Measurements from ENCODE around the gene BEAN1.

BEAN1 gene

DNA sequence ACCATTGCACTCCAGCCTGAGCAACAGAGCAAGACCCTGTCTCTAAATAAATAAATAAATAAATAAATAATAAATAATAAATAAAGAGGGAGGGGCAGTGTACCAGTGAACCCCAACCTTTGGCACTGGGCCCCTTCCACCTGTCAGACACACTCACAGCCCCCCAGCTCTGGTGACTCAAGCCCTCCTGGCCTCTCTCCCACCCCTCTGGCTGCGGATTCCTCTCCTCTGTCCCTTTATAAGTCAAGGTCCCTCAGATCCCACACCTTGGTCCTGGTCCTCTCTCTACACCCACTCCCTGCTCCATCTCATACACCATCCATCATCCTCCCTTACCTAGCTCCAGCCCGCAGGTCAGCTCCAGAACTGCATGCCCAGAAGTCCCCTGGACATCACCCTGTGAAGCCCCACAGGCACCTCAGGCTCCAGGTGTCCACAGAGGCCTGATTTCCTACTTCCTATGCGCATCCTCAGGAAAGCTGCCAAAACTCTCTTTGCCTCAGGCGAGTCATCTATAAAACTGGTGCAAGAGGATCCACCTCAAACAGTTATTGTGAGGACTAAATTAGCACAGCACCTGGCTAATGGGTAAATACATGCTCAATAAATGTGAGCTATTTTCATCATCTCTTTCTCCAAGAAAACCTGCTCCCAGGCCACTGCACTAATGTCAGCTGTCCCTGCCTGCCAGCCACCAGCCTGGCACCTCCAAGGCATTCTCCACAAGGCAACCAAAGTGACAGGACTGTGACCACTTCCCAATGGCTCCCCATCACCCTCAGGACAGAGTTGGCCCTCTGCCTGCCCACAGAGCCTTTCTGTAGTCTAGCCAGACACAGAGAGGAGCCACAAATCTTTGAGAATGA, 46.8 kb downstream of the BEAN1 start:
- no peak for DNase-seq

DNA sequence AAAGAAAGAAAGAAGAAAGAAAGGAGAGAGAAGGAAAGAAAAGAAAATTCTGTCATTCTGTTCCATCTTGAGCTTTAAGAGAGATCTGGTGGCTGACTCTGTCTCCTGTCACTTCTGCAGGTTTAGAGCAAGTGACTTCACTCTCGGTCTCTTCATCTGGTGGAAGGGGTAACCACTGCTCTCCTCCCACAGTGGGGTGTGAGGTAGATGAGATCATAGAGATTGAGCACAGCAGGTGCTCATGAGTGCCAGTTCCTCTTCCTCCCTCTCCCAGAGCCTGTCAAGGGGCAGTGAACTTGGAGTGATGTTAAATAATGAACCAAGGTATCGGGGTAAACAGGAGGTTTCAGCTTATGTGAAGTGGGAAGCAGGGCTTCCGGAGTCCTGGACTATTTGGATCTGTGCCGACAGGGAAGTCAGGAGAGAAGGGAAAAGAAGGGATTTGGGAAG, 47.7 kb downstream of the BEAN1 start:
- no peak for DNase-seq

DNA sequence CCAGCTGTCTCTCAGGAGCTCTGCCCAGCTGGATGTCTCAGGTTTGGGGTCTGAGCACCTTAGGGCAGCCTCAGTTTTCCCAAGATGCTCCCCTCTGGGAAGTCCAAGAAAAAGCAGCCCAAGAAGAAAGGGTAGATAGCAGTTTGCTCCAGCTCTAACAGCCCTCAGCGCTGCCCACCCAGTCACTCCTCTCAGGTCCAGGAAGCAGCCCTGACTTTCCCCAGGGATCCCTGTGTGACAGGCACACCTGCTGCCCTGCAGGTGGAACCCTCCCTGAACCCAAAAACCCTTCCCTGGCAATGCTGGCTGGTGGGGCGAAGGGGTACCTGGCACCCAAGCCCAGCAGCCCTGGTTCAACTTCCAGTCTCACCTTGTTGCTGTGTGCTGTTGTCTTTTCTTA, 48.1 kb downstream of the BEAN1 start:
- DNase-seq: no peak

DNA sequence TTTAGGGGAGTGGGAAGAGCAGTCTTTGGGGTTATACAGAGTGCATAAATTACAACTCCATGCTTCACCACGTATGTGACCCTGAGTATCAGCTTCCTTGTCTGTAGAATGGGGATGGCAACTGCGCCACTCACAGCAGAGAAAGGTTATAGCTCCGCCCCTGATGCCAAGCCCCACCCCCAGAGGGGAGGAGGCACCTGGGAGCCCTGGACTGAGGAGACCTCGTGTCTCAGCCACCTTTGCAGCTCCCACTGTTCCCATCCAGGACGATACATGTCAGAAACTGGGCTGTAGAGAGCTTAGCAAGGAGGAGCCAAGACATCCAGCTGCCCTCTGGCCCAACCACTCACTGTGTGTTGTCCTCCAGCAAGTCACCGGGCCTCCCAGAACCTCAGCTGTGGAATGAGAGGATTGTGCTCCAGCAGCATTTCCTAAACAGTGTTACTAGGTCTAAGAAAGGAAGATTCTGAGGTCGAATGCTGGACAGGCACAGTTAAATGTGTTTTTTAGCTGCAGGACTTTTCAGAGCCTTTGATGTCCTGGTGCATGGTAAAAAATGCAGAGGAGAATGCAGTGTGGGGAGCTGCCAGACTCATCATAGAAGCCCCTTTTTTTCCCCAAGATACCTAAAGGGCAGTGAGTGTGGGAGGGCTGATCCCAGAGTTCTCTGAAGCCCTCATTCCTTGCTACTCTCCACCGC, 49.4 kb downstream of the BEAN1 start:
- DNase-seq: peak; percentile 43

DNA sequence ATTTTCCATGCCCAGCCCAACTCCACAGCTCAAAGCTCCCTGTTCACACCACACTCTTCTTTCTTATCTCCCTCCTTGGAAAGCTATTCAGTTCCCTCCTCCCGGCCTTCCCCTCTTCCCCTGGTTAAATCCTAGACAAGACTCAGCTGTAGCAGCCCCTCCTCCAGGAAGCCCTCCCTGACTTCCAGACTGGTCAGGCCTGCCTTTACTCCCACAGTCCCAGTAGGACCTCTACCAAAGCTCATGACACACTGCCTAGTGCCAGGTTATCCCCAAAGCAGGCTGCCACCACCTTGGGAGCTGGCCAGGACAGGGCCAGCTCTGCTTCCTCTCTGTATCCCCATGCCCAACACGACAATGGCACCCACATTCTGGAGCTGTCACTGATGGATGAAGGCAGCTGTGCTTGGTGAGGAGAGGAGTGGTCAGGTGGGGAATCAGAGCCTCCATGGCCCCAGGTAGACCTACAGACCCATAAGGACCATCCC, 50.0 kb downstream of the BEAN1 start:
- DNase-seq: no peak

DNA sequence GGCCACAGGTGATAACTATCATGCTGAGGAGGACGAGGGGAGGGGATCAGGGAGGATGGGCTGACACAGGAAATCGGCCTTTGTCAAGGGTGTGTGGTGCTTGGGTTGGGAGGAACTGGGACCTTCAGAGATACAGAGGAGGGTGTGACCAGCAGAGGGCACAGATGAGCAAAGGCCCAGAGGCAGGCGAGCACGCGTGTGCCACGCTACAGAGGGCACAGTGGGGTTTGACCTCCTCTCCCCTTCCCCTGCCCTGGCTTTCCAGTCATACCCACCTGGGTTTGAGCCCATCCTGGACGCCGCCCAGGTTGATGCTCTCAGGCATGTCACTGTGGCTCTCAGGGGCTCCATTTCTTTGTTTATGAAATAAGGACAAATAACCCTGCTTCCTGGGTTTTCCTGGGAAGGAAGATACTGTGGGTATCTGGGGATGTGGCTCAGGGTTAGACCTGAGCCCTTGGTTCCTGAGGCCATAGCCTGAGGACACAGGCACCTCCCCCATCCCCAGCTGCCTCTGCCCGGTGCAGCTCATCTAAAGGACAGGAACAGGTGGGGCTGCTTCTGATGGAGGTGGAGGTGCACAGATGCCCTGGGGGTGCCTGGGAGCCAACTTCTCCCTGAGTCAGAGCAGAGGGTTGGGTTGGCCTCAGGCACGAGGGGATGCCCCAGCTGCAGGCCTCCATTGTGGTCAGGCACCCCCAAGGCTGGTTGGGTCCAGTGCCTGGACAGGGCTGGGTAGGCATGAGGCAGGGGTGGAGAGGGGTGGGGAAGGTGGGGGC, 51.8 kb downstream of the BEAN1 start:
- peak; percentile 81 for DNase-seq

DNA sequence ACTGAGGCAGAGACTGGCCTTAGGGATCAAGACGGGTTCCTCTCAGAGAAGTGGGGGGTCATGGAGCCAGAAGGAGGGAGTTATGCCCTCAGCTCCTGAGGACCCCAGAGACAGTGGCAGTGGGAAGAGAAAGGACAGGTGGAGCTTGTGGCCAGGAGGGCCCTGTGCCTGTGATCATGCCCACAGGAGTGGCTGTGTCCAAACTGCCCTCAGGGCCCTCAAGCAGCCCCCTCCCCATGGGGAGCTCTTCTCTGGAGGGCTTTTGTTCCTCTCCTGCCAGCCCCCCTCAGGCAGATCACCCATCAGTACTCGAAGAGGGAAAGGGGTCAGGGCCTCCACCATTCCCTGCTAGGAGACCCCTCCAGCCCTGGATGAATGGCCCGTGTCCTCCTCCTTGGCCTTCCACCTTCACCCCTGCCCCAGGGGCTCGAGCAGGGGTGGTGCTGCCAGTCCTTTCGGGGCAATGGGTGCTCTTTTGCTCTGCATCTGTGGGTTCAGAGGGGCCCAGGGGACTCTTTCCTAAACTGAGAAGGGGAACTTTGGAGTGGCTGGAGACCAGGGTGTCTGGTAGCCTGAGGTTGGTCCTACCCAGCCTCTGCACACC, 52.7 kb downstream of the BEAN1 start:
- no peak for DNase-seq

DNA sequence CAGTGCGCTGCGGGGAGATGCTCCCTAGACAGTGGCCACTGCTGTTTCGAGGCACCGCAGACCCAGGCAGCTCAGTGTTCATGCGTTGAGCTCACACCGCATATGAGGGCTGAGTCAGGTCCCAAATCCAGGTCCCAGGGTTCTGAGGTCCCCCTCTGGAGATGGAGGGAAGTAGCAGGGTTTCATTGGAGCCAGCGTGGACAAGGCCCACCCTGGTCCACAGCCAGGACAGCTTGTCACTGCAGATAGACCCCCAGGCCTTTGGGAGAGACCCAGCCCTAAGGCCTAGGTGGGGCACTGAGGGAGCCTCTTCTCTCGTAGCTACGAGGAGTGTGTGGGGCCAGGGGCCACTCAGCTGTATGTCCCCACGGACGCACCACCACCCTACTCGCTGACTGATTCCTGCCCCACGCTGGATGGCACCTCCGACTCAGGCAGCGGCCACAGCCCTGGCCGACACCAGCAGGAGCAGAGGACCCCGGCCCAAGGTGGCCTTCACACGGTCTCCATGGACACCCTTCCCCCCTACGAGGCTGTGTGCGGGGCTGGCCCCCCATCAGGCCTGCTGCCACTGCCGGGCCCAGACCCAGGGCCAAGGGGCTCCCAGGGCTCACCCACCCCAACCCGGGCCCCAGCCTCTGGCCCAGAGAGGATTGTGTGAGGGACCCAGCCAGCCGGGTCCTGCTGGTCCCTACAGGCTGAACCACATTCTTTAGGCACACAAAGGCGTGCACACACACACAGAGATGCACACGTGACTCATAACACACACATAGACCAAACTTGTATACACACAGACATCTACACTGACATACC, 53.4 kb downstream of the BEAN1 start:
- DNase-seq: no peak

DNA sequence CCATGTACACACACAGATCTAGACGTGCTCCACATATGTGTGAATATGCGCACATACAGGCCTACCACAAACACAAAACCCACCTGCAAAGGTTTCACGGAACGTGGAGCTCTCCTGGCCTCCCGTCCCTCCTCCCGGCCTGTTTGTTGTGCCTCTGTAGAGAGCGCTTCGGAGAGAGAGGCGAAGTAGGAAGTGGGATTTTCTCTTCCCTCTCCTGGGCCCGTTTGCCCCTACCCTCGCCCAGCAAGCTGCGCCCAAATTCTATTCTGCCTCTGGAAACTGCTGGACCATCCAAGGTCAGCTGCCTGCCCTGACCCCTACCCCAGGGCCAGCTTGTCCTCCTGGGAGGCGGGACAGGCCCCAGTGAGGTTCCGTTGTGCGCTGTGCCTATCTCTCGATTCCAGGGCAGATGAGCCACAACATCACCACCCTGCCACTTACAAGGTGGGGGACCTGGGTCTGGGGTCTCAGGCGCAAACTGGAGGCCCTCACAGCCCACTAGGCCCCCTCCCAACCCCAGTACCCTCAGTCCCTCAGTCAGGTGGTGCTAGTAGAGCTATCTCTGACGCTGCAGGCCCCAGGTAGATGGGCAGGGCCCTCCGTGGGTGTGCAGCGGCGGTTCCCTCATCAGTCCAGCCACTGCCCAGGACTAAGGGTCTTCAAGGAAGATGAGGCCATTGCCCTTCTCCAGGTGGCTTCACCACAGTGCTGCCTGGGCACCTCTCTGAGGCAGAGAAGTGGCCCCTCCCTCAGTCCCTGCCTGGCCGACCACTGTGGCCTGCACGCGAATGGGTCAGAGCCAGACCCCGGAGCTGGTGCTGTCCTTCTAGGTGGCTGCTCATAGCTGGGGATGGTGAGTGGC, 54.2 kb downstream of the BEAN1 start:
- no peak for DNase-seq

DNA sequence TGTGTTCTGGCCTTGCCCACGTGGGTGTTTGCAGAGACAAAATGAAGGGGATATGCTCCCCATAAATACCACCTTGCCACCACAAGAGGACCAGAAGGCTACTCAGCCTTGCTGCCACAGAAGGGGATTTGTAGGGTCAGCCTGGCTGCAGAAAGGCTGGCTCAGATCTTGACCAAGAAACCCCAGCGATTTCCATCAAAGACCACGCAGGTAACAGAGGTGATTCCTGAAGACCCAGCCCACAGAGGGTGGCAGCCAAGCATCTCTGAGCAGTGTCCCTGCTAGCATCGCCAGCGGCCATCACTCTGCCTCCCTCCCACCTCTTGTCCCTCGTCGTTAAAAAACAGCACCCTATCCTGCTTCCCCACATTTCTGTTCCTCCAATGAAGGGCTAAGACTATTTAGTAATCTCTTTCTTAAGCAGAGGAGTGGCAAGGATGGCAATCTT, 54.9 kb downstream of the BEAN1 start:
- no peak for DNase-seq

DNA sequence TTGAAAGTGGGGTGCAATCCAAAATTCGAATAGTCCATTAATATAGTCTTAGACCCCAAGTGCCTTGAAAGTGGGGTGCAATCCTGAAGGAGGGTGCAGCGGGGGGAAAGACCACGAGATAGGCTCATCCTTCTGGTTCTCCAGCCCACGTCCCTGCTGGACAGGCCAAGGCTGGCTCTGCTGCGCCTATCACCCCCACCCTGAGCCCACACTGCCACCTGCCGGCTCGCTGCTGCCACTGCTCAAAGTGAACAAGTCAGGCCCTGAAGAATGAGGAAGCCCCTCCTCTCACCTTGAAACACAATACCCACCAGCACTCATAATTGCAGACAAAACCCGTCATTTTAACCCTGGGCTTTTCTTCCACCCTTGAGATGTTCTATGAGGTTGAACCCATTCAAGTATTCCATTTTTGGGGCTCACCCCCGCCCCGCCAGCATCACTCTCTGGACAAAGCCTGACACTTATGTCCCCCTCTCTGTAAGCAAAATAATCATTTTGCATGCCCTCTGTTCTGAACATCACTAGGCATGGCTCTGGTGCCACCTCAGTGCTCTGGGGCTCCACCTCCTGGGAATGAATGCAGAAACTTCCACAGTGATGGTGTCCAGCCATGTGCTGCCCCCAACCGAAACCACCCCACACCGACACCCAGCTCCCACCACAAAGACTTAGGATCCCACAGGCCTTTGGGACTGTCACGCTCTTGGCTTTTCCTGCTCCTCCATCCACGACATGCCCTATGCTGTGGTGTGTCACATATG, 56.8 kb downstream of the BEAN1 start:
- DNase-seq: peak; percentile 75

DNA sequence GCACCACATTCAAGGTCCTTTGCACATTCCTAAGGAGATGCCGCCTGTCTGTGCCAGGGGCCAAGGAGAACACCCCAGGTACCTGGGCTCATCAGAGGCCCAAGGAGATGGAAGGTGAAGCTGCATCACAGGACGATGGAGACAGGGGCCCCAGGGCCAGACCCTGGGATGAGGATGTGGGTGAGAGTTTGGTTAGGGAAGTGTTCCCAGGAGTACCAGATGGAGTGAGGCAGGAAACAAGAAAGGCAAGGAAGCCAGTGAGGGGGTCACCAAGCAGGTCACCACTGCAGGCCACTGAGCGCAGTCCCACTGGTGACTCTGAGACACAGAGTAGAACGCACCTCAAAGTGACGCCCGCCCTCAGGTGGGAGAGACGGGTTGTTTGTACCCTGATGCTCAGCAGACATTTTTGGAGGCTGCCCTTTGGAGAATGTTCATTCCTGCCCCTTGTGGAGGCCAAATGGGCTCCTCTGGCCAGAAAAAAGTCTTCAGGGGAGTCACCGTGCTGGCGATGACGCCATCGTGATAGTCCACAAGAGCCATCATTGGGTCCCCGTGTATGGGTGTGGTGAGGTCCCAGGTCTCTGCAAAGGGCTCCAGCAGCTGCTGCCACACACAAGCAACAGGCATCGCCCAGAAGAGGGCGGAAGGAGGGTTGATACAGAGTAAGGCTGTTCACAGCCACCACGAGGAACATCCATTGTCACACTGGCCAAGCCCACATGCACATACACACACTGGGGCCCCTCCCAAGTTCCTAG, 57.5 kb downstream of the BEAN1 start:
- no peak for DNase-seq

DNA sequence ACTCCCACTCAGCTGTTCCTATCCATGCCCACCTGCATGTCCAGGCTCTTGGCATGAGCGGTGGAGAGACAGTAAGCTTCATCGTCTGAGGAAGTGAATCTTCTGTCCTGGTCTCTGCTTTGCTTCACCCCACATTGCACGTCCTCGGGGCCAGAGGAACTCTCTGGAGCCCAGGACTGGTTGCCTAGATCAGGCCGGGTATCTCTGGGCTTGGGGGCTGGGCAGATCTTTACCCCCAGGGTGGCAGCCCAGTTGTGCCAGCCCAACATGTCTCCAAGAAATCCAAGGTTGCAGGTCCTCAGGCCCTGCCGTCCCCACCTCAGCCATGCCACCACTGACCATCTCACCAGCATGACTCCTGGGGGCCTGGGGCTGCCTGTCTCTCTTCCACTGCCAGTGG, 58.3 kb downstream of the BEAN1 start:
- DNase-seq: no peak

DNA sequence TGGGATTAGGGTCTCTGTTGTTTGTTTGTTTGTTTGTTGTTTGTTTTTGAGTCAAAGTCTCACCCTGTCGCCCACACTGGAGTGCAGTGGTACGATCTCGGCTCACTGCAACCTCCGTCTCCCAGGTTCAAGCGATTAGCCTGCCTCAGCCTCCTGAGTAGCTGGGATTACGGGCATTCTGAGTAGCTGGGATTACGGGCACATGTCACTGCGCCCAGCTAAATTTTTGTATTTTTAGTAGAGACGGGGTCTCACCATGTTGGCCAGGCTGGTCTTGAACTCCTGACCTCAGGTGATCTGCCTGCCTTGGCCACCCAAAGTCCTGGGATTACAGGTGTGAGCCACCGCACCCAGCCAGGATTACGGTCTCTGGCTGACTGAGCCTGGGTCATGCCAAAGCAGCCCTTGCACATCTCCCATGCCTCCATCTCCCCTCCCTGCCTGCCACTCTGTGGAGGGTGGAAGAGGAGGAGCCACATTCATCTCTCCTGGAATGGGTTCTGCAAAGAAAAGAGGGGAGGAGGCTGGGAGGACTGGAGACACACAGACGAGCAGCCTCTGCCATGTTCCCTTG, 59.2 kb downstream of the BEAN1 start:
- DNase-seq: no peak

DNA sequence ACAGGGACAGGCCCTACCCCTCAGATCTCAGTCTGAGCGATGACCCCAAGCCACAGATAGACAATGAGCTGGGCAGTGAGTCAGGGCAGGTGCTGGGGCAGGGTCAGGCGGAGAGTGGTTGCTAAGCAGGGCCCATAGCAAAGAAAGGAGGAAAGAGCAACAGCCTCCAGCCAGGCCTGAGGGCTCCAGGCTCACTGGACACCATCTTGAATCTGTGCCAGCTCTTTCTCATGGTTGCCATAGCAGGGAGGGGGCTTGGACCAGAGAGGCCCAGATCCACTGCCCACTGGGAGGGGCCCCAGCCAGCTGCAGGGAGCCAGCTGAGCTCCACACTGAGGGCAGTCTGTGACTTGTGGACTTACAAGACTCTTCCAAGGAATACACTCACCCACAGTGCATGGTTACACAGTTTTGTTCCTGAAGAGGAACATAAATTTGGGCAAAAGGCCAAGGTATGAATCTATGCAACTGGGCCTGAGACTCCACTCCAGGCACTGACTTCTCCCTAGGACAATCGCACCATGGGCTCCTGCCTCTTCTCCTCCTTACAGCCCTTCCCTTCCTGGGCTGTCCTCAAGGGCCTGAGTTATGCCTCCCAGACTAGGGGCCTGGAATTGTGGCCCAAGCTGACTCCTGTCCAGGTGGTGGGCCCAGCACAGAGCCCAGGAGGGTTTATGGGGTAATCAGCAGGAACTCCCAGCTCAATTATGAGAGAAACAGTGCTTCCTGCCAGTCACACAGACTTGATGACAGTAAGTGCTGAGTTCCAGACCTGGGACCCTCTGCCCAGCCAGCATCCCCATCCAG, 59.9 kb downstream of the BEAN1 start:
- DNase-seq: no peak

DNA sequence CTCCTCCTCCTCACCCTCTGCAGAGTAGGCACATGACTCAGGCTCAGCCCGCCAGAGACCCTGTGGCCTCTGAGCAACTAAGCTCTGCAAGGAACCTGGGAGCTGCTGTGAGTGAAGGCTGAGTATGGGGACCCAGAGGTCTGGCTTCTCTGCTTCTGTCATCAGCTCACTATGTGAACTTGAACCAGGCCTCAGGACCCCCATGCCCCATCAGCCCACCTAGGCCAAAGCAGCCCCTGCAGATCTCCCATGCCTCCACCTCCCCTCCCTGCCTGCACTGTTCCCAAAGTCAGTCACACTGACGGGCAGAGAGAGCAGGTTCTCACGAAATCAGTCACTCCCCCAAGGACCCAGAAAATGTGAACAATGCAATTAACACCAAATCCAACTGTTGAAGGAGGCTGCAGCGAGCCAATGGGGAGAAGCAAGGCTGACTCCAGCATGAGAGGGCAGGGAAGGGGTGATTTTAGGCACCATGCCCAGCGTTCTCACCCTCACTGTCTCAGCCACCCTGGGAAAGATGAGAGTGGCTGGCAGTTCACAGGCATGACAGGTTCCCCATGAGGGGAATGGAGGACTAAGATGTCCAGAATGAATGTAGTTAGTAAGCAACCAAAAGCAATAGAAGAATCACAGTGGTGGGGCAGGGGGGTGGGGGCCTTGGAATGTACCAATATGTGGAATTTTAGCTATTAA, 60.6 kb downstream of the BEAN1 start:
- DNase-seq: no peak

DNA sequence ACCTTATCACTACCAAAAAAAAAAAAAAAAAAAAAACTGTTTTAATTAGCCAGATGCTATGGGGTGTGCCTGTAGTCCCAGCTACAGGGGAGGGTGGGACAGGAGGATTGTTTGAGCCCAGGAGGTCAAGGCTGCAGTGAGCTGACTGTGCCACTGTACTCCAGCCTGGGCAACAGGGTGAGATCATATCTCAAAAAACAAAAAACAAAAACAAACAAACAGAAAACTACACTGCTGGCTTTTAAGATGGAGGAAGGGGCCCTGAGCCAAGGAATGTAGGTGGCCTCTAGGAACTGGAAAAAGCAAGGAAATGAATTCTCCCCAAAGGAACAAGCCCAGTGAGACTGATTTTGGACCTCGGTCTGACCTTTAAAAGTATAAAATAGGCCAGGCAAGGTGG, 61.4 kb downstream of the BEAN1 start:
- no peak for DNase-seq

Data from stimulated activated CD4-positive, alpha-beta T cell treated with anti-CD3 and anti-CD28 coated beads, Interleukin-12 subunit alpha, Interleukin-12 subunit beta, amount 100 ng/mL, for 4 hours (primary cell).